NCI-H187 (cell line): ENCODE data around the gene GALNTL6.
"Not testable (repeated sequence)": the region's sequence is repeated elsewhere in the genome, so short reads cannot be mapped to it uniquely, and the experiment has no call there.

Experiments
- DNase-seq, 2 experiments: peaks; one replicate each; lab custom pipeline; 2025; lab: John Stamatoyannopoulos, UW

GALNTL6 gene

GRCh38 chr4:172945611-172946010 is 1132.4 kb downstream of the GALNTL6 start:
- no peak for DNase-seq

GRCh38 chr4:172946503-172946902 is 1133.3 kb downstream of the GALNTL6 start:
- DNase-seq, result no peak

GRCh38 chr4:172947594-172947993 is 1134.4 kb downstream of the GALNTL6 start:
- no peak for DNase-seq

GRCh38 chr4:172950990-172951389 is 1137.8 kb downstream of the GALNTL6 start:
- no peak for DNase-seq

GRCh38 chr4:172951679-172952451 is 1138.7 kb downstream of the GALNTL6 start:
- DNase-seq, result no peak

- DNase-seq, result no peak
Observed at GRCh38 chr4:172953896-172954568, 1140.8 kb downstream of the GALNTL6 start.

- DNase-seq, result not testable (repeated sequence)
Observed at GRCh38 chr4:172956340-172956739, 1143.1 kb downstream of the GALNTL6 start.

GRCh38 chr4:172957216-172957615 is 1144.0 kb downstream of the GALNTL6 start:
- no peak for DNase-seq

- peak; percentile 10 to 68 for DNase-seq
Observed at GRCh38 chr4:172962564-172963353, 1149.6 kb downstream of the GALNTL6 start.

GRCh38 chr4:172963498-172964294 is 1150.5 kb downstream of the GALNTL6 start:
- DNase-seq, result no peak

GRCh38 chr4:172970189-172970588 is 1157.0 kb downstream of the GALNTL6 start:
- not testable (repeated sequence) for DNase-seq

- DNase-seq, result no peak
Observed at GRCh38 chr4:172974586-172974985, 1161.4 kb downstream of the GALNTL6 start.

- no peak for DNase-seq
Observed at GRCh38 chr4:172975651-172976229, 1162.5 kb downstream of the GALNTL6 start.

- DNase-seq, result not testable (repeated sequence)
Observed at GRCh38 chr4:172977491-172978041, 1164.4 kb downstream of the GALNTL6 start.

- no peak for DNase-seq
Observed at GRCh38 chr4:172978848-172979247, 1165.6 kb downstream of the GALNTL6 start.

GRCh38 chr4:172979332-172979731 is 1166.1 kb downstream of the GALNTL6 start:
- no peak for DNase-seq

GRCh38 chr4:172980219-172980618 is 1167.0 kb downstream of the GALNTL6 start:
- no peak for DNase-seq

- no peak for DNase-seq
Observed at GRCh38 chr4:172982151-172982590, 1169.0 kb downstream of the GALNTL6 start.

GRCh38 chr4:172983014-172983413 is 1169.8 kb downstream of the GALNTL6 start:
- DNase-seq, result no peak

GRCh38 chr4:172983631-172984030 is 1170.4 kb downstream of the GALNTL6 start:
- no peak for DNase-seq

- DNase-seq, result no peak
Observed at GRCh38 chr4:172985552-172985951, 1172.3 kb downstream of the GALNTL6 start.
